ENCODE results near the gene PLA2G4F. TPM values are rescaled to one million over a fixed set of nuclear protein-coding genes. Genes with fewer than 3 reads are reported as not detected.

PLA2G4F gene
- total RNA-seq, 1 donor from 2014 or later: not detected

DNA sequence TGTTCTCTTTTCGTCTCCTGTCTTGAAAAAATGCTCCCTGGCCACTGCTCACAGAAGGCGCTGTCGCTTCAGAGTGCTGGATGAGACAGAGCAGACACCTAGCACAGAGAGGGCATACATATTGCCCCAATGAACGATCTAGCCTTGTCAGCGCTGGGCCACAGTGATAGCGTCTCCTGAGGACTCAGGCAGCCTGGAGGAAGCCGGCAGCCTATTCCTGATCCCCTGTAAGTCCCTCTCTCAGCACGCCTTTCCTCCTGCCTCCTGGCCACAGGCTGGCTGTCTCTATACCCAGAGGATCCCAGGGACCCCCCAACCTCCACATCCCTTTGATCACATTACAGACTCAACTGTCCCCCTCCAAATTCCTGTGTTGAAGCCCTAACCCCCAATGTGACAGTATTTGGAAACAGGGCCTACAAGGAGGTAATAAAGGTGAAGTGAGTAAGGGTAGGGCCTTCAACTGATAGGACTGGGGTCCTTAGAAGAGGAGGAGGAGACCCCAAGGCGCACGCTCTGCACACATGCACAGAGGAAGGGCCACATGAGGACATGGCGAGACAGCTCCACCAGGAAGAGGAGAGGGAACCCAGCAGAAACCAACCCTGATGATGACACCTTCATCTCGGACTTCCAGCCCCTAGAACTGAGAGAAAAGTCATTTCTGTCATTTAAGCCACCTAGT lies 7.5 kb downstream of the PLA2G4F start:
- no peak overlapping the region for H3K4me3 Mint-ChIP-seq
- H3K27me3 Mint-ChIP-seq: peaks cover 2% of the 10 kb centered on the region
- no peaks in the 10 kb centered on the region for H3K4me1 Mint-ChIP-seq
- H3K9me3 Mint-ChIP-seq: no peaks in the 10 kb centered on the region
- H3K36me3 Mint-ChIP-seq (ENCODE audit: low read depth): no peaks in the 10 kb centered on the region
- no peak for DNase-seq
- TF ChIP-seq CTCF (IDR thresholded peaks at IDR 0.05): no peak
- ChIA-PET CTCF (no interaction called here), POLR2A (no interaction called here)
- intact Hi-C loops (cut with micrococcal nuclease): no loop called here
- H3K27ac Mint-ChIP-seq: no peak overlapping the region
- no peak for ATAC-seq (ENCODE audit: low read depth)

- Mint-ChIP-seq H3K27ac (no peak overlapping the region), H3K9me3 (no peaks in the 10 kb centered on the region), H3K4me3 (no peak overlapping the region), H3K4me1 (no peaks in the 10 kb centered on the region), H3K36me3 (ENCODE audit: low read depth) (no peaks in the 10 kb centered on the region), H3K27me3 (peaks cover 4% of the 10 kb centered on the region)
- ChIA-PET CTCF (no interaction called here), POLR2A (no interaction called here)
- intact Hi-C loops (cut with micrococcal nuclease): no loop called here
- peak; percentile 1 for DNase-seq
- no peak for TF ChIP-seq CTCF (IDR thresholded peaks at IDR 0.05)
- no peak for ATAC-seq (ENCODE audit: low read depth)
Observed at GRCh38 chr15:42147431-42147735, 9.1 kb downstream of the PLA2G4F start.

- Mint-ChIP-seq H3K4me3 (no peak overlapping the region), H3K4me1 (no peaks in the 10 kb centered on the region), H3K36me3 (ENCODE audit: low read depth) (no peaks in the 10 kb centered on the region), H3K27ac (no peak overlapping the region), H3K9me3 (no peaks in the 10 kb centered on the region), H3K27me3 (peaks cover 4% of the 10 kb centered on the region)
- peak; percentile 6 for DNase-seq
- ChIA-PET CTCF (no interaction called here), POLR2A (no interaction called here)
- no peak for TF ChIP-seq CTCF (IDR thresholded peaks at IDR 0.05)
- ATAC-seq (ENCODE audit: low read depth): no peak
- intact Hi-C loops (cut with micrococcal nuclease): no loop called here
Observed at GRCh38 chr15:42146551-42147430, 9.6 kb downstream of the PLA2G4F start.

GRCh38 chr15:42145546-42146455 lies 10.6 kb downstream of the PLA2G4F start:
- ATAC-seq (ENCODE audit: low read depth) (no peak), DNase-seq (peak; percentile 7)
- CTCF ChIA-PET: no interaction called here
- H3K36me3 Mint-ChIP-seq (ENCODE audit: low read depth): no peaks in the 10 kb centered on the region
- intact Hi-C loops (cut with micrococcal nuclease): no loop called here
- H3K27me3 Mint-ChIP-seq: peaks cover 4% of the 10 kb centered on the region
- no peak for TF ChIP-seq CTCF (IDR thresholded peaks at IDR 0.05)
- H3K9me3 Mint-ChIP-seq: no peaks in the 10 kb centered on the region
- H3K4me1 Mint-ChIP-seq: no peaks in the 10 kb centered on the region
- H3K4me3 Mint-ChIP-seq: no peak overlapping the region
- H3K27ac Mint-ChIP-seq: no peak overlapping the region
- POLR2A ChIA-PET: no interaction called here

Data from activated B cell treated with CpG ODN at 0.5 μM for 24 hours (primary cell).